ENCODE data around the gene GALNT2.
A peak's percentile ranks its signal among the peaks of the same experiment; 100 is the strongest.

The GALNT2 gene

DNA sequence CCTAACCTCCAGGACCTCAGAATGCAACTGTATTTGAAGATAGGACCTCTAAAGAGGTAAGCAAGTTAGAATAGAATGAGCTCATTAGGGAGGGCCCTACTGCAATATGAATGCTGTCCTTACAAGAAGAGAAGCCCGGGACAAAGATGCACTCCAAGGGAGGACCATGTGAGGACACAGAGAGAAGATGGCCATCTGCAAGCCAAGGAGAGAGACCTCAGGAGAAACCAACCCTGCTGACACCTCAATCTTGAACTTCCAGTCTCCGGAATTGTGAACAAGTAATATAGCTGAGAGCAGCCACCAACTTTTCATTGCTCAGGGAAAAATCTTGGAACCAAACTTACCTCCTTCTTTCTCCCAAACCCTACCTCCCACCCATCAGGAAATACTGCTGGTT lies 15.0 kb upstream of the GALNT2 start:
- DNase-seq, result no peak

DNA sequence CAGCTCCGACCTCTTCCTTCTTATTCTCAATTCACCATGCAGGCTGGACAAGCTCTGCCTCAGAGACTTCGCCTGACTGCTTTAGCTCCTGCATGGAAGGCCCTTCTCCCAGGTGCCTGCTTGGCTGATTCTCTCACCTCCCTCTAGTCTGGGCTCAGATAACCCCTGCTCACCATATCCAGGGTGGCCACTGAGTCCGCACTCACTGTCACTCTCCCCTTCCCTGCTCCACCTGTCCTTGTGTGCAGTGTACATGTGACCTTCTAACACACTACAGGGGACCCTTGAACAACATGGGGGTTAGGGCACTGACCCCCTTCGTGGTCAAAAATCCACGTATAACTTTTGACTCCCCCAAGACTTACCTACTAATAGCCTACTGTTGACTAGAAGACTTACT lies 14.4 kb upstream of the GALNT2 start:
- DNase-seq, result no peak

DNA sequence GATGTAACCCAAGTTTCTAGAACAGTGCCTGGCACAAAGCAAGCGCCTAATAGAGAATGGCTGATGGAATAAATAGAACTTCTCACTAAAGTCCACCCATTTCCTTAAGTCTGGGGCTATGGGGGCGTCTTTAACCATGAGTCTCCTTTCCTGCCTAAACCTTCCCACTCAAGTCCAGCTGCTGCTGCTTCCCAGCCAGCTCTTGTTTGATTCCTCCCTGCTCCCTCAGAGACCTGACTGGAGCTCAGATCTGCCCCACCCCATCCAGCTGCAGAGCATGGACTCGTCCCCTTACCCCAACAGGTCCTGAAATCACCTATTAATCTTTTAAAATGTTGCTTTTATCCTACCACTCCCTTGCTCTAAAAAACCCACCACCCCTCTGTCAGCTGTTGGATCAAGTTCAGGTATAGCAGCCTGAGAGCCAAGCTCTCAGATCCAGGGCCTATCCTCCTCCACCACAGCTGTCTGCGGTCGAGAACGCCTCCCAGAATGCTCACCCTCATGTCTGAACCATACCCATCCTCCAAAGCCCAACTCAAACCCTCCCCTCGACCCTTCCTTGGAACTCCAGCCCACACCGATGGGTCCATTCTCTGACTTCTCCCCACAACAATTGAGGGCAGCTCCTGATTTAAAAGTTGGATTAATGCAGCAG lies 12.8 kb upstream of the GALNT2 start:
- DNase-seq, result no peak

DNA sequence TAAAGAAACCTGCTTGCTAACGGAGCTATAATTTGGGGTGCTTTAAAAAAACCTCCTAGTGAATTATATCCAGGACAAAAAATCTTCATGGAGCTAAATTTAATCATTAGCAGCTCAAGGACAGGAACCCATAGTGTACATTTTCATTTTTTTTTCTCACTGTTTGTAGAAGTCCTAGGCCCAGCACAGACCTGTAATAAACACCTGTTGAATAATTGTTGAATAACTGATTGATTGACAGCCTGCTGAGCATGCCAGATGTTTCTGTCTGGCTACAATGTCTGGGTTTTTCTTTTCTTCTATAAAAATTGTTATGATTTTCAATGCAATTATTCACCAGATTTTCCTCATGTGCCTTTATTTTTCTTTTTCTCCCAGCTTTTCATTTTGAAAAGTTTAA lies 10.9 kb upstream of the GALNT2 start:
- no peak for DNase-seq

DNA sequence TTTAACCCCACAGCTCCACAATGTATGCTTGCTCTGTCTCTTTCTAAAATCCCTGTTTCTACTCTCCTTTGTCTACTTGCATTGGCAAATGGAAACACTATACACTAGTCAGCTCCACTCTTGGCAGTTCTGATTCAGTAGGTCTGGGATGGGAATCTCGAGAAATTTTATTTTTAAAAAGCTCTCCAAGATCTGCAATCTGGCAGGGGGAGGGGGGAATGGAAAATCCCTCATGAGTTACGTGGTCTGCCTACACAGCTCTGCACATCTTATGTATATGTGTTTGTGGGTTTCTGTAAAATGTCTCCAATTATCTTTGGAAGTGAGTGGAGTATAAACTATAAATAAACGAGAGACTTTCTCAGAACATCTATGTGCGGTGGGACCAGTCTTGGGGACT lies 9.9 kb upstream of the GALNT2 start:
- no peak for DNase-seq

DNA sequence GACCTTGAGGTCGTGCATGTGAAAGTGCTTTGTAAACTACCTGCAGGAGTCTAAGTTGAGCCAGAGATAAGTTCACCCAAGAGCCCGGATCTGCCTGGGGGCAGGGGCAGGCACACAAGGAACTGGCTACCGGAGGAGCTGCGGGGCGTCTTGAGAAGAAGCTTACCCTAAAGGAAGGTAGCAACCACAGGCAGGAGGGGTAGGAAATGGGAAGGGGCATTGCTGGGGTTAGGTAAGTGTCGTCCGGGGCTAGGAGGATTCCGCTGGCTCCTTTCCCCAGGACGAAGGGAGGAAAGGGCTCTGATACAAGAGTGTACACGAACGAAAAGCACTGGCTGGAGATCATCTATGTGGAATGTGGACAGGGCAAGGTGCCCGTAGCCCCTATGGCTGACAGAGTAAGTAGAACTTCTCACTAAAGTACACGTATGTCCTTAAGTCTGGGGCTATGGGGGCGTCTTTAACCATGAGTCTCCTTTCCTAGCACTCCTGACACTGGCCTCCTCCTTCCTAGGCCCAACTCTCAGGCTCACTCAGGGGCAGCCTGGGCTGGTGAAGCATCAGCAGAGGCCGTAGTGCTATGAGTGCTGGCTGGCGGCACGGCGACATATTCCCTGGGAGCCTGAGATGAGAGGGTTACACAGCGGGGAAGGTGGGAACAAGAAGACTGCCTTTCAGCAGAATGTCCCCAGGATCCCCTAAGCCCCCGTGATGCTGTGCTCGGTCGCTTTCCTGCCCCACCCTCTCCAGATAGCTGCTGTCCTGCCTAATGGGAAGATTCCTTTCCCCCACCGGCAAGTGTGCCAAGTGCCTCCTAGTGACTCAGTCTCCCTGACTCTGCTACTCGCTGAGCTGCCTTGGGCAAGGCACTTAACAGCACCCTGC lies 9.1 kb upstream of the GALNT2 start:
- no peak for DNase-seq

DNA sequence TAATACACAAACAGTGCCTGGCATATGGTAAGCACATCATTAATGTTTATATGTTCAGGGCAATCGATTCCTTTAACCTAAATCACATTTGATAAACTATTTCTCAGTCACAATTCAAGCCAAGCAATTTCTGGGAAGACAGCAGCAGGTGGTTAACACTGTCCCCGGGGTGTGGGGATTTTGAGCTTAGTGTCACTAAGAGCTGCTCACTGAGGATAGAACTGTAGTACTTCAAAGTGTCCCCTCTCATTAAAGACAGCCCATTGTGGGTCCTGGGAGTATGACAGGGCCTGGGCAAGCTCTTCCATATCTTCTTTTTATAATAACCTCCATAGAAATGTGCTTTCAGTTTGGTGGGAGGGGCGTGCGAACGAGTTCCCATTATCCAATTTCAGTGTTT lies 8.4 kb upstream of the GALNT2 start:
- DNase-seq, result no peak

DNA sequence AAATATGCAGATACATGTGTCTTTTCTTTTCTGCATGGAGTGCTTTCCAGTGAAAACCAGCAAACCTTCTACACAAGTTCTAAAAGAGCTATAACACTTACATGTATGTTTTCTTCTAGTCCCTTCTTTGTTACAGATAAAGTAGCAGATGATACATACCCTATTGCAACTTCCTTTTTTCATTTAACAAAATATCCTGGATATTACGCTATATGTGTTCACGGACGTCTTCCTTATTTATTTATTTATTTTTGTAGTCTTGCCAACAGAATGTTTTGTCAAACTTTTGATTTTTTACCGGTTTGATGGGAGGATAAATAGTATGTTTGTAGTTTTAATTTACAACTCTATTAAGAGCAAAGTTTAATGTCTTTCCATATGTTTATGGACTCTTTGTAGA lies 5.2 kb upstream of the GALNT2 start:
- DNase-seq, result no peak

DNA sequence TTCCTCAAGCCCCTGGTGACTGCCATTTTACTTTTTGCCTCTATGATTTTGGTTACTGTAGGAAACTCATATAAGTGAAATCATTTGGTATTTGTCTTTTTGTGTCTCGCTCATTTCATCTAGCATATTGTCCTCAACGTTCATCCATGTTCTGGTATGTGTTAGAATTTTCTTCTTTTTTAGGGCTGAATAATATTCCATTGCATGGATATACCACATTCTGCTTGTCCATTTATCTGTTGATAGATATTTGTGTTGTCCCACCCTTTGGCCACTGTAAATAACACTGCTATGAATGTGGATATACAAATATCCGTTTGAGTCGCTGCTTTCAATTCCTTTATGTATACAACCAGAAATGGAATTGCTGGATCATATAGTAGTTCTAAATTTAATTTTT lies 4.5 kb upstream of the GALNT2 start:
- no peak for DNase-seq

DNA sequence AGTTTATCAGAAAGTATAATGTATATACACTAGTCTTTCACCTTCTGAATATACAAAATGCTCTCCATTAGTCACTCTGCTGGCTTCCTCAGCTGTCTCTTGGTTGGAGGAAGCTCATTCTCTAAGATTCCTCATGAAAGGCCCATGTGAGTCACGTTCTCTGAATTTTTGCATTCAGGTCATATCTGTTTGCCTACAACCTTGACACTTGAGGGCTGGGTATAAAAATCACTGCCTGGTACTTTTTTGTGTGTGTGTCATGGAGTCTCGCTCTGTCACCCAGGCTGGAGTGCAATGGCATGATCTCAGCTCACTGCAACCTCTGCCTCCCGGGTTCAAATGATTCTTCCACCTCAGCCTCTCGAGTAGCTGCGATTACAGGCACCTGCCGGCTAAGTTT lies 2.8 kb upstream of the GALNT2 start:
- DNase-seq, result no peak

DNA sequence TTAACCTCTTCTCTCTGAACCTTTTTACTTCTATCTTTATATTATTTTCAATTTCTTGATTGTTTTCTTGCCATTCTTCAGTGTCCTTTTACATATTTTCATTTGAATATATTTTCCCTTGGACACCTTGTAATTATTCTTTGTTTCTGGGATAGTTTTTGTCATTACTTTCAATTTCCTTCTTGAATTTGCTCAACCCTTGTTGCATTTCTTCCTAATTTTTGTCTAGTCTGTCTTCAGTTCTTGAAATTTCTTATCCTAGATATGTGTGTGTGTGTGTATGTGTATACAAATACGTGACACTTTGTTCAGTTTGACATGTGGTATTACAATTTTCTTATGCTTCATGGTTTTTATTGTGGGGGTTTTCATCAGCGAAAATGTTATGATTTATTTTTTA lies 1.9 kb upstream of the GALNT2 start:
- no peak for DNase-seq

DNA sequence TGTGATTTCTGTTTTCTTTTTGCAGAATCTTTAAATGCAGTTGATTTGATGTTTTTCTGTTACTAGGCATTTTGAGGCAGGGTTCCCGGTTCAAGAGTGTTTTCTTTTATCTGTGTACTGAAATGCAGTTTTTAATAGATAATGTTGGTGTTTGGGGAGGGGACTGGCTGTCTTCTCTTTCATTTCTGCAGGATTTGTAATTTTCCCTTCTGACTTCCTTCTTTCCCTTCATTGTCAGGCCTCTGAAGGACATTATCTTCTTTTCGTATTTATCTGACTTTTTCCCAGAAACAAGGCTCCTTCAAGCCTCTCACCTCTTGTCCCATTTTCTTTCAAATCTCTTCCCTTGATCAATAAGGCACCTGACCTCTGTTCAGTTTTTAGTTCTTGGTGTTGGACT lies 1.5 kb upstream of the GALNT2 start:
- DNase-seq, result no peak

DNA sequence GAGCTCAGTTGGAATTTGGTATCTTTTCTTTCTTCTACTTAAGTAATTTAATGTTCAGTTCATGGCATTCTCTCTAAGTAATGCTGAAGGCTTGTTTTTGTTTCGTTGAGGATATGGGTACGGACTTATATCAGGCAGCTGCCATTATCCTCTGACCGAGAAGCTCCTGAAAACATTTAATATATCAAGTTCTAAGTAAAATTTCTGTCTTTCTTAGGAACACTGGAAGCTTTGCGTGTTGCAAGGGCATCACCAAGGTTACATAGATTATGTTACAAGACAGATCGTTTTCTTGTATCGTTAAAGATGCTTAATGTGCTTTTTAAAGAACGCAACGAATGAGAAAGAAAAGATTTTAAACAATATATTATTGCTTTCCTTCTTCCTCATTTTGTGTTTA lies 1.0 kb upstream of the GALNT2 start:
- DNase-seq, result no peak

DNA sequence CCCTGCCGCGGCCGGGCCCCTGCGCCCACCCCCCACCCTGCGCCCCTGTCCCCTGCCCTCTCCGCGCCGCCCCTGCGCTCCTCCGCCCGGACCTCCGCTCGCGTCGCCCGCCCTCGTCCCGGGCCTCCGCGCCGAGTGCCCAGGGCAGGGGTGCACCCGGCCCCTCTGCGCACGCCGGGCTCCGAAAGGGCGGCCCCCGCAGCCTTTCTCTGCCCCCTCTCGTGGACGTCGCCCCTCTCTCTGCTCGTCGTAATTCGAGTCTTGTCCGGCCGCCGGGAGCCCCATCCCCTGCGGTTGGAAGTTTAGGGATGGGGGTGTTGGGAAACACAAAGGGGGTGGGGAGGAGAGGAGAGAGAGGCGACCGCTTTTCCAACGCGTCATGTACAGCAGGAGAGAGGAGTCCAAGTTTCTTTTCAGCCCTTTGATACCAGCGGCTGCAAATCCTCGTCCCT lies 407 bp downstream of the GALNT2 start:
- DNase-seq, result no peak

DNA sequence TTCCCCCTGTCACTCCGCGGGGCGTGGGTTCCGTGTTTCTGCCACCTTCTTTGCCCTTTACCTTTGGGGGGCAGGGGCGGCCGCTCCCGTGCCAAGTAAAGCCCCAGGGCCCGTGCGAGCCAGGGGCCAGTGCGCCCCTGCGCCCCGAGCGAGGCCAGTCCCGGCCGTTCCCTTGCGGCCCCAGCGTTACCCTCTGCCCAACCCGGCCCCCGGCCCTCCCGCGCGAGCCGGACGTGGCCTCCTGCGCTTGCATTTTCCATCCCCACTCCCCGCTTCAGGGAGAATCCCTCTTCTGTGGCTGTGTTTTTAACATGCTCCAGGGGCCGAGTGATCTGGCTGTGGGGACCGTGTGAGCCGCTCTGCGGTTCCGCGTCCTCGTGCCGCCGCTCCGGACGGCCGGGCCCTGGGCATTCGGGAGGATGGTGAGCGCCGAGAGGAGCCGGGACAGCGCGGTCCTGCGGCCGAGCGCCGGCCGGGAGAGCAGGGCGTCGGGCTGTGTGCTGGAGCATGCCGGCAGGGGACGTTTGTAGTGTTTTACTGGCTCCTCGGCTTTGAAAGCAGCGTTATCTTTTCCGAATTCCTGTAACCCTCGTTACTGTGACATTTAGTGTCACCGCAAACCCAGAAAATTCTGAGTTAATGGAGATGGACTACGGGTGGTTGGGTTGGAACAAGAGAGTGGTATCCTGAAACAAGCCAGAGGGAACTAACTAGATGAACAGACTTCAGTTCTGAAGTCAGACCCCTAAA lies 1.0 kb downstream of the GALNT2 start:
- DNase-seq, result no peak

DNA sequence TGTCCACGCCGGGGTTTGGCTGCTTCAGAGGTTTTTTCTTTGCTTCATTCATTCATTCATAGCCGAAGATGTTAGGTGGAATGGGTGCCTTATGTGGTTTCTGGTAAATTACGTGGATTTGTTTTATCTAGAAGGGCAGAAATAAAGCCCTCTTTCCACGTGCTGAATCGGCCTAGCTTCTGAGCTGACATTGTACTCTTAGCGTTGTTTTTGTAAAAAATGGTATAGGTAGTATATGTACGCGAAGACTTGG lies 1.5 kb downstream of the GALNT2 start:
- DNase-seq, result no peak

DNA sequence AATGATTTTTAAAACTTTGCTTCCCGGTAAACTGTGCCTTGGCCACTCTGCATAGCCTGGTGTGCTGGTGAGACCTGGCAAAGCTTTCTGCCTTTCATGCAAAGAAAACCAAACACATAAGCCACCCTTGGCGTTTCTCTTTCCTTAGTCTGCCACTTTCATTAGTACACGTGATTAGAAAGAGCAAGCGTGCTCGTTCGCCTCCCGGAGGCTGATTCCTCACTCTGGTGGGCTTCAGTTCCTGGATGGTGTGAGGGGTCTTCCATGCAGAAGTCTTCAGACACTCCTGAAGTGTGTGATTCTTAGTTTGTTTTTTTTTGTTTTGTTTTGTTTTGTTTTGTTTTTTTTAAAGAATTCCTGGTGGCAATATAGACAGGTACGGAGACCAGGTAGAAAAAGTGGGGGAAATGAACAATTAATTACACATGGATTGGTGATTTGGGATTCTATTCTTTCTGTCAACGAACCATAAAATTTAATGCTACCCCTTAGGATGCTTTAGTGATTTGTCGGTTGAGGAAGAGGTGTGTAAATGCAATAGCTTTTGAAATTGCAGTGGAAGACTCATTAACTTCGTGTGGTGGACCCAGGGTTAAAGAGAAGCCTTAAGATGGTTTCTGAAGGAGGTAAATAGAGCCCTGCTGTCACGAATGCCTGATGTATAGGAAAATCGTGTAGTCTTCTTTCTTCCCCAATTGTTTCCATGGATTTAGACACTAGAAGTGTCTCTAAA lies 2.1 kb downstream of the GALNT2 start:
- DNase-seq, result no peak

DNA sequence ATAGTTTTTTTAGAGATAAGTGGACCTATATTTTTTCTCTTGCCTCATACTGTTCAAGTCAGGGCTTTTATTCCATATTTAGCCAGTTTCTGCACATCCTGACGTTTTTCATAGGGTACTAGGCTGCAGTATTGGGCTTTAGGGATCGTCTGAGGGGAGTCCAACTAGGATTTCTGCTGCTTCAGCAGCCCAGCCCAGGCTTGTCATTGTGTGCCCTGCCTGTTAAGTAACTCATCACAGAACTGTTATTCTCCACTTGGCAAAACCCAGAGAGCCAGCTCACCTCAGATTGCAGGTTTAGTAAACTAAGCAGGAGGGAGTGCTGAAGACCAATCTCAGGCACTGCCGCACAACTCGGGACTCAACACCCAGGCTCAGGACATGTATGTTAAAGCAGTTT lies 2.8 kb downstream of the GALNT2 start:
- no peak for DNase-seq

DNA sequence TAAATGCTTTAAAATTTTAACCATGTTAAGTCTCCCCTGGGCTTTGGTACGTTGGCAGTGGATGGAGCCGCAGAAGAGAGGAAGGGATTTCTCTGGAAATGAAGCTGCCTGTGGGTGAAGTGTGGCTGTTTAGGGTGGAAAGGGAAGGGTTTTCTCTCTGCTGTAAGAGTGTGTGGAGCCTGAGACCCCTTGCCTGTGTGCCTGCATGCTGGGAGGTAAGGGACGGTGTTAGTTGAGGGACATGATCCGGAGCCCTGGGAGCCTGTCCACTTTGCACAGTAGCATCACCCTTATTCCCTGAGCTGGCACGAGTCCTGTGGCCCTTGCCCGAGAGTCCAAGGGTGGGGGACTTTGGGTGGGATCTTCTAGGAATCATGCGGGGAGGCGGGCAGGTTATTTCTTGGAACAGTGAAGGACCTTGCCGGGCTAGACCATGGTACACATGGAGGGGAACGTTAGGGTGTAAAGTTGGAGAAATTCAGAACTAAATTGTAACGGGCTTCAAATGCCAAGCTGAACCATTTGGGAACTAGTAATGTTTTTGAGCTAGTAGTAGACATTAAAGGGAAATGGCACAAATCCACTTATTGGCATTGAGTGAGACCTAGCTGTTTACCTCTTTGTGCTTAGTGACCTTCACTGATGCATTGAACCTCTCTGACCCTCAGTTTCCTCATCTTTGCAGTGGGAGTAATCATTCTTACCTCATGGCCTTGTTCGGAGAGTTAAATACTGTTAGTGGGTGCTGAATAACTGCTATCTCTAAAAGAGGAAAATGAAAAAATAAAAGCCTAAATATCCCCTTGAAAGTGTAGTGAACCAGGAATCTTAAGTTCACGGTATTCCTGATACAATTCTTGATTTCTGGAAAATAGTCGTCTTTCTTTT lies 3.5 kb downstream of the GALNT2 start:
- no peak for DNase-seq

DNA sequence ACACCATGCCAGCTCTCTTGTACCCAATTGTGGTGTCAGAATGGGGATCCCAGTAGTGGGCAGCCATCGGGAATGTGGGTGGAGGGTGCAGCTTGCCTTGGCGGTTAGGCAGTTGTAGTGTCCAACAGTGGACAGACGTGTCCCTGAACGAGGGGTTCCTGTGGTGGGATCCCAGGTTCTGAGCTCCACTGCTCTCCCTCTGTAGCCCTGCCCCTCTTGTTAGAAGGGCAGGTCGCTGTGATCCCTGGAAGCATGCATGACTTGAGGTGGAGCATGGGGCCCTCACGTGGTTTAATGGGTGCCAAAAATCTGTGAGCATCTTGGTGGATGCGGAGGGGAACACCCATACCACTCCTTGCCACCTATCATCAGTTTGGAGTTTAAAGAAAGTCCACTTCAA lies 4.3 kb downstream of the GALNT2 start:
- no peak for DNase-seq

DNA sequence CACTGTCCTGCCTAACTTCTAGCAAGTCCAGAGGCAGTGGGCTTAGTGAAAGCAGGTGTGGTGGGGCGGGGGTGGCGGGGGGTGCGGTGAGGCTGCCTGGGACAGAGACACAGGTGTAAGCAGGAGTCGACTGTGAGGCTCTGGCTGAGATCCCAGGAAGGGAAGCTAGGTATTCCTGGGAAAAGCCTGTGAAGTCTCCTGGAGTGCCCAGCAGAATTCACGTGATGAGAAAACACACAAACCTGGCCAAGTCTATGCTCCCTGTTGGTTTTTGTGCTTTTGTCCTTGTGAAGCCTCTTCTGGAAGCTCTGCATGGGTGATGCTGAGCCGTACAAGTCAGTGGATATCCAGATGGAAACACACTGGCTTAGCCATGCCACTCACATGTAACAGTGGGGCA lies 5.3 kb downstream of the GALNT2 start:
- DNase-seq, result peak; percentile 27

DNA sequence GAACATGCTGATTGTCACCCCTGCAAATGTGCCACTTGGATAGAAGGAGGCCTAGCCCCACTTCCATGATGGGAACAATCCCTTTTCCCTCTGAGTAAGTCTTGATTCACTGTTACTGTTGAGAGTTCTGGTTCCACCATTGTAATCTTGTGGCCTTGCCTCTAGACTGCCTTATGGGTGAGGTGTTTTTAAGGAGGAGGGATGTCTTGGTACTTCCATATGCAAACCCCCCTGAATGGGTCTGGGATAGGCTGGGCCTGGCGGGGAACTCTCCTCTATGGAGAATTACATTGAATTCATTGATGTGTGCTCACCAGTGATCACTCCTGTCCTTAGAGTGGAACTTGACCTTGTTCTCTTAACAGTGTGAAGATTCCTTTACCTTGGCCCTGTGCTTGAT lies 5.8 kb downstream of the GALNT2 start:
- DNase-seq, result no peak
